Esophagus squamous epithelium (tissue), 4 donors: Measurements from ENCODE around the gene DOCK8.

Experiments used
- CTCF ChIP-seq, 6 experiments: fragments of 450-650 bp in 4 of 6; fragments of 200-600 bp in 2 of 6; sonication (generic) in 2 of 6; IDR thresholded peaks; one replicate each; pipeline ENCODE4 v1.5.1; 2016 to 2019; ENCODE audit warnings: antibody characterized with exemption in 6 of 6, mild to moderate bottlenecking in 4 of 6, moderate library complexity in 4 of 6
- POLR2A ChIP-seq, 4 donors: fragments of 450-650 bp; IDR thresholded peaks; one replicate each; pipeline ENCODE4 v1.6.1; 2017; ENCODE audit warnings: antibody characterized with exemption in 4 of 4, mild to moderate bottlenecking in 4 of 4, moderate library complexity in 3 of 4

GRCh38 chr9:304519-305185 is 90.0 kb downstream of the DOCK8 start:
- no peak for TF ChIP-seq CTCF (IDR thresholded peaks at IDR 0.05)
- no peak for TF ChIP-seq POLR2A (IDR thresholded peaks at IDR 0.05)
